NCI-H1105 (cell line): Measurements from ENCODE around the gene UTS2B.

Source experiments
- DNase-seq: peaks from one replicate; lab custom pipeline; 2025; lab: John Stamatoyannopoulos, UW

The UTS2B gene

DNA sequence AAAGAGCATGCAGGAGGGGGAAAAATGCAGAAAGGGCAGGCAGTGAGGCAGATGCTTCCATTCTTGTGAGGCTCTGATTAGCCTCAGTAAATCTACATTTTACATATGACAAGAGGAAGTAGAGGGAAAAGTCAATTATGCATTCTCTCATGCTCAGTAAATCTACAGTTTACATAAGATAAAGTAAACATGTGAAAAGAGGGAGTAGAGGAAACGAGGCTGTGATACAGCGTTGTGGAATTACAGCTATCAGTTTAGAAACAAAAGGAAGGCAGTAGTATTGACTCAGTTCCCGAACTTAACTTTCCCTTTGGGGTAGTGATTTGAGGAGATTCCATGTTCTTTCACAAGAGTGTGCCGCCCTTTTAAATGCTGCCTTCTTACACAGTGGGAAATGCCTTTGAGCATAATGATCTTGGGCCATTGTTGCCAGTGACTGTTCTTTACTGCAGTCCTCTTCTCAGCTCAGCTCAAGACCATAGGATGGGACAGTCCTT is 92.0 kb downstream of the UTS2B start:
- no peak for DNase-seq

DNA sequence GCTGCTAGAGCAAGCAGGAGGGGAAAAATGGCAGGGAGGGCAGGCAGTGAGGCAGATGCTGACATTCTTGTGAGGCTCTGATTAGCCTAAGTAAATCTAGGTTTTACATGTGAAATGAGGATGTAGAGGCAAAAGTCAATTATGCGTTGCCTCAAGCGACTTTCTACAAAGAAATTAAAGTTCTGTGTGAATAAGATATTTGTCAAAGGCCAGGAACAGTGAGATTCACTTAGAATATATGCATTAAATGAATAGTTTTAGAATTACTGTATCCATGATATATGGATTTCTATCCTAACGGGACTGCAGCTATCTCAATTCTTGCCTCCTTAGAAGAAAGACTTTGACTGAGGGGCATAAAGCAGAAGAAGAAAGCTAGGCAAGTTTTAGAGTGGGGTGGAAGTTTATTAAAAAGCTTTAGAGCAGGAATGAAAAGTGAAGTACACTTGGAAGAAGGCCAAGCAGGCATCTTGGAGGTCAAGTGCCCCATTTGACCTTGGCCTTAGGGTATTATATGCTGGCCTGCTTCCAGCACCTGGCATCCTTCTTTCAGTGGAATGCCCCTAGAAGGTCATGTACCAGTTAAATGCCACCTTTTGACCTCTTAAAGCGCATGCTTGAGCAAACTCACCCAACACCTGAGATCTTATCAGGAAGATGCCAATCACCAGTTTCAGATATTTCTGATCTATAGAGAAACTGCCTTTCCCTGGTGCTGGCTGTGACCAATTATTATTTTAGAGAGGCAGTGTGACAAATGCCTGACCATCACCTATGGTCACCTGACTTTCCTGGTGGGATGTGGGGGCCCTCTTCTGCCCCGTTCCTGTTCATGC is 93.1 kb downstream of the UTS2B start:
- no peak for DNase-seq

GRCh38 chr3:191236646-191237045 is 93.7 kb downstream of the UTS2B start:
- no peak for DNase-seq

- DNase-seq = no peak
Observed at GRCh38 chr3:191235331-191236314, 94.7 kb downstream of the UTS2B start.

- no peak for DNase-seq
Observed at GRCh38 chr3:191234216-191234615, 96.1 kb downstream of the UTS2B start.

- no peak for DNase-seq
Observed at GRCh38 chr3:191227541-191227940, 102.8 kb downstream of the UTS2B start.

- DNase-seq = no peak
Observed at GRCh38 chr3:191221638-191222037, 108.7 kb downstream of the UTS2B start.

DNA sequence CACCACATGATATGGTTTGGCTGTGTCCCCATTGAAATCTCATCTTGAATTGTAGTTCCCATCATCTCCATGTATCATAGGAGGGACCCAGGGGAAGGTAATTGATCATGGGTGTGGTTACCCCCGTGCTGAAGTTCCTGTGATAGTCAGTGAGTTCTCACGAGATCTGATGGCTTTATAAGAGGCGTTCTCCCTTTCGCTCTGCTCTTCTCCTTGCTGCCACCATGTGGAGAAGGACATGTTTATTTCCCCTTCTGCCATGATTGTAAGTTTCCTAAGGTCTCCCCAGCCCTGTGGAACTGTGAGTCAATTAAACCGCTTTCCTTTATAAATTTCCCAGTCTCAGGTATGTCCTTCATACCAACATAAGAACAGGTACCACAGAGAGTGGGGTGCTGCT is 109.4 kb downstream of the UTS2B start:
- DNase-seq = no peak

DNA sequence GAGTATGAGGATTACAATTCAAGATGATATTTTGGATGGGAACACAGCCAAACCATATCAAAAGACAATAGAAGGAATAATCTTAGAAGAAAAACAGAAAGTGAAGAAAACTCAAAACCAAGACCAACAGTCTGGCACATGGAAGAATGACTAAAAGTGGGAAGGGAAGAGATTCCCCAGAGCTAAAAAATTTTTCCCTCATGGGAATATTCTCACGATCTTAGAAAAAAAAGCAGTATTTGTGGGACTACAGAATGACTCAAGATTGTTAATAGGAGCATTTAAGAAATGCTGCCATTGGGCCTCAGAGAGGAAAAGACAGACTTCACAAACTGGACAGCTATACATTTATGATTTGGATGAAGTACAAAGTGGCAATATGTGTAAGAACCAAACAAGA is 113.0 kb downstream of the UTS2B start:
- no peak for DNase-seq
